ENCODE measurements around the gene AMBN. TPM values are rescaled to one million over a fixed set of nuclear protein-coding genes. Genes with fewer than 3 reads are reported as not detected.

Gene AMBN
- total and polyA plus RNA-seq, 2 donors (not counting 3 experiments of a cell fraction or from before 2014, with no cell fraction given) = not detected

DNA sequence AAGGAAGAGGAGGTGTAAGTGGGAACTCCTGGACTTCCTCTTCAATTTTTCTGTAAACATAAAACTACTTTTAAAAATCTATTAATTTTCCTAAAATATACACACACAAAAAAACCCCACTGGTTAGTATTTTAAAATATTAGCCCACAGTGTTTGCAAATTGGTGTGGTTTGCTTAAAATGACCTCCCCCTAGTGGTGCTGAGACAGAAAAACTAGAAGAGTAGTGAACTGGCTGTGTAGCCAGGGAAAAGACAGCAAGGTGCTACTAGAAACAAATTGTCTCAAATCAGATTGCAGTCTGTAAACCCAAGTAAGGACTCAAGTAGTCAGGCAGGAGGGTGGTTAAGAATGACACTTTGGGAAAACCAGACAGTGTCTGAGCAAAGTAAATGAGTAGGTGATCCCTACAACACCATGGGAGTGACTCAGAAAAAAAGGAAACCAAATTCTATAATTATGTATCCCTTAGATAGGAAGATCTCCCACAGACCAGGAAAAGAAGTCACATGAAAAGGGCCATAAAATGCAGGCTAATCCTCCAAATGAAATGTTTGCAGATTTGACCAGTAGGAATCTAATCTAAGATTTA, 47.7 kb upstream of the AMBN start:
- DNase-seq (ENCODE audit: low read depth, low spot score) (peak; percentile 23), FAIRE-seq (no peak)
- no peaks in the 10 kb centered on the region for H3K36me3 ChIP-seq (ENCODE audit: control insufficient read depth in 2 of 2, extremely low read depth in 1 of 2, insufficient read depth in 2 of 2, low read length in 2 of 2)
- no peaks in the 10 kb centered on the region for H3K4me1 ChIP-seq (ENCODE audit: control insufficient read depth, extremely low read depth, insufficient read depth, low read length)
- dilution Hi-C loops (cut with MboI; ENCODE audit: extremely low pct_ligation_motif_present, low sequenced_read_pairs) = no loop called here
- H3K9ac ChIP-seq (replicated peaks; ENCODE audit: extremely low read depth, insufficient read depth, low read length) = no peak overlapping the region
- TF ChIP-seq POLR2AphosphoS5 (IDR thresholded peaks at IDR 0.05; ENCODE audit: insufficient read depth, low read depth, low read length) (no peak), JUN (IDR thresholded peaks at IDR 0.05; ENCODE audit: borderline replicate concordance, insufficient read depth, insufficient read length, low read depth) (no peak), MAX (IDR thresholded peaks at IDR 0.05; ENCODE audit: insufficient read depth, insufficient read length) (no peak), GATA2 (IDR thresholded peaks at IDR 0.05; ENCODE audit: insufficient read depth, insufficient read length, low read depth, low read length) (no peak), CTCF (IDR thresholded peaks at IDR 0.05; ENCODE audit: extremely low read depth in 1 of 2, insufficient read depth in 1 of 2, low read depth in 1 of 2, low read length in 2 of 2) (peak; percentile 28 to 53), FOS (IDR thresholded peaks at IDR 0.05; ENCODE audit: borderline replicate concordance, insufficient read depth, low read length) (no peak)
- CTCF ChIA-PET = no interaction called here
- peaks cover 0 to 3% of the 10 kb centered on the region in 2 experiments for H3K27me3 ChIP-seq (ENCODE audit: control insufficient read depth in 2 of 2, insufficient read depth in 2 of 2, low read length in 2 of 2)
- H3K9me3 ChIP-seq (replicated peaks; ENCODE audit: control insufficient read depth, insufficient read depth, low read length) = no peaks in the 10 kb centered on the region
- no peak overlapping the region for H3K4me3 ChIP-seq (replicated peaks in 1 of 3; ENCODE audit: insufficient read depth in 1 of 3, low read depth in 1 of 3, low read length in 3 of 3)
- H2AFZ ChIP-seq (ENCODE audit: low read depth, low read length) = no peak overlapping the region
- no peaks in the 10 kb centered on the region for H3K9me1 ChIP-seq (replicated peaks; ENCODE audit: control insufficient read depth, extremely low read depth, insufficient read depth, low read length)
- intact Hi-C loops (cut with micrococcal nuclease) = no loop called here
- H3K27ac ChIP-seq (ENCODE audit: insufficient read depth, low read depth, low read length) = no peak overlapping the region
- H3K79me2 ChIP-seq (ENCODE audit: control insufficient read depth, insufficient read depth, low read length) = no peaks in the 10 kb centered on the region
- no TSS peak for BruUV-seq (replicated peaks)
- no peak overlapping the region for H3K4me2 ChIP-seq (ENCODE audit: insufficient read depth, low read length)
- H4K20me1 ChIP-seq (replicated peaks; ENCODE audit: control insufficient read depth, extremely low read depth, insufficient read depth, low read length) = no peaks in the 10 kb centered on the region
- POLR2A ChIA-PET = no interaction called here
